Activated T-helper 2 cell treated with anti-CD3 and anti-CD28 coated beads, Interferon-gamma antibody, Interleukin-2, Interleukin-4, amounts not matched to agents 10 μg/mL and 5 μg/mL and 100 μg/mL, durations not matched to agents 14 hours and 24 hours and 36 hours (primary cell): ENCODE results near the gene DTHD1. TPM values are rescaled to one million over a fixed set of nuclear protein-coding genes. Genes with fewer than 3 reads are reported as not detected.

ENCODE experiments used
- DNase-seq: peaks from one replicate; pipeline ENCODE4 v3.0.0; 2021; ENCODE audit warnings: low spot score
- H3K27ac Mint-ChIP-seq: one replicate; pipeline ENCODE4 v1.8.0; 2021; ENCODE audit warnings: mixed read lengths
- H3K27me3 Mint-ChIP-seq: one replicate; pipeline ENCODE4 v1.8.0; 2021; ENCODE audit warnings: low read depth, mixed read lengths
- H3K36me3 Mint-ChIP-seq: one replicate; pipeline ENCODE4 v1.8.0; 2021; ENCODE audit warnings: low read depth, mixed read lengths
- H3K4me1 Mint-ChIP-seq: one replicate; pipeline ENCODE4 v1.8.0; 2021; ENCODE audit warnings: low read depth, mixed read lengths
- H3K4me3 Mint-ChIP-seq: one replicate; pipeline ENCODE4 v1.8.0; 2021; ENCODE audit warnings: low read depth, mild to moderate bottlenecking, moderate library complexity, mixed read lengths
- H3K9me3 Mint-ChIP-seq: one replicate; pipeline ENCODE4 v1.8.0; 2021; ENCODE audit warnings: mixed read lengths
- intact Hi-C: fragments of 100-400 bp; cut with micrococcal nuclease; formaldehyde crosslinking; loops from one replicate; pipeline ENCODE4 v1.15.1; 2023
- total RNA-seq: library from RNA; stranded (reverse); gene quantifications from 2 replicates; pipeline ENCODE4 v1.2.3, GENCODE V29; 2022

Gene DTHD1
- total RNA-seq, 1 donor from 2014 or later = 1.1 TPM

DNA sequence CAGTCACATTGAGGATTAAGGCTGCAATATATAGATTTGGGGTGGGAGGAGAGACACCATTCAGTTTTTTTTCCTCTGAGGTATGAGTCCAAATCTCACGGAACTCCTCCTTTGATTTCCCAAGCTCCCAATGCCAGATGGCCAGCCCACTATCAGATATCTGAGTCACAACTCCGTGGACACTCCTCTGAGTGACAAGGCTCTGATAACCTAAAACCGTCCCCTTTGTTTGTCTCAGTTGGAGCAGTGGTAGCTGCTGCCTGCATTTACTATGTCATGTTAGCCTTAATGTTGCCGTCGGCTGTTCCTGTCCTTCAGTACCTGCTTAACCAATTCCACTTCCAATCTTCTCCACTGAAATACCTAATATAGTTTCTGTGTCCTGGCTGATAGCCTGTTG is 107.3 kb downstream of the DTHD1 start:
- intact Hi-C loops = no loop called here
- Mint-ChIP-seq H3K4me3 (no peak overlapping the region), H3K27me3 (peaks cover 18% of the 10 kb centered on the region), H3K4me1 (peaks cover 28% of the 10 kb centered on the region), H3K27ac (no peak overlapping the region), H3K9me3 (no peaks in the 10 kb centered on the region), H3K36me3 (no peaks in the 10 kb centered on the region)
- DNase-seq = no peak

DNA sequence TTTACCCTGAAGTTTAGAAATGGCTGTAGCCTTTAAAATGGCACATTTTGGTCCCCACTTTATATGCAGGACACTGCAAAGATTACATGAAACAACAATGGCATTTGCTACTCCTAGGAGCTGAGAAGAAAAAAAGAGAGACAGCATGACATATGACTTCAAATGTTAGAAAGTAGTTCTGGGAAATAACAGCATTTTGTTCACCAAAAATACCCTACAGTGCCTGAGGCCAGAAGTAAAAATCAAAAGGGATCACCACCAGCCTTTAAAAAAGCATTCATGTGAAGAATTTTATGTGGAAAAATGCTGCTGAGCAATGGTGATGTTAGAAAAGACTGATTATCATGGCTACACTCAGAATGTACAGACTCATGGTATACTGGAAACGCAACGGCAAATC is 110.0 kb downstream of the DTHD1 start:
- Mint-ChIP-seq H3K4me3 (no peak overlapping the region), H3K36me3 (no peaks in the 10 kb centered on the region), H3K27ac (no peak overlapping the region), H3K9me3 (no peaks in the 10 kb centered on the region), H3K27me3 (peaks cover 21% of the 10 kb centered on the region), H3K4me1 (peaks cover 33% of the 10 kb centered on the region)
- intact Hi-C loops = loop anchor here (5.0 to 10.0 kb wide), 4 partner anchors 161 to 419 kb away; no protein-coding TSS in a partner anchor
- DNase-seq = no peak

DNA sequence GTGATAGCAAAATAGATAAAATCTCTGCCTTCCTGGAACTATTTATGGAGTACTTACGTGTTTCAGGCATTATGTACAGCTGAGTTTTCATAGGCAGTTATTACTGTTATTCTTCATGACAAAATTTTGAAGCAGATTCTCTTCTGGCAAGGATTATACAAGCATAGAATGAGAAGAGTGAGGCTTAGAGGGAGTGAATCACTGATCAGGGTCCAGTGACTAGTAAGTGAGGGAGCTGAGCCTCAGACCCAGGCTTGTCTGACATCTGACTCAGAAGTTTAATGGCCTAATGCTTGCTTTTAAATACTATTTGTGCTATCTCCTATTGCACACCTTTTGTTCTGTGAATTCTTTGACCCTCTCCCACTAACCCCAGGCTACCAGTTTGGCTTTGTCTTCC is 110.6 kb downstream of the DTHD1 start:
- Mint-ChIP-seq H3K27ac (no peak overlapping the region), H3K4me1 (peaks cover 29% of the 10 kb centered on the region), H3K4me3 (no peak overlapping the region), H3K9me3 (no peaks in the 10 kb centered on the region), H3K27me3 (peaks cover 21% of the 10 kb centered on the region), H3K36me3 (no peaks in the 10 kb centered on the region)
- intact Hi-C loops = loop anchor here (5.0 to 10.0 kb wide), 4 partner anchors 160 to 420 kb away; no protein-coding TSS in a partner anchor
- DNase-seq = no peak

DNA sequence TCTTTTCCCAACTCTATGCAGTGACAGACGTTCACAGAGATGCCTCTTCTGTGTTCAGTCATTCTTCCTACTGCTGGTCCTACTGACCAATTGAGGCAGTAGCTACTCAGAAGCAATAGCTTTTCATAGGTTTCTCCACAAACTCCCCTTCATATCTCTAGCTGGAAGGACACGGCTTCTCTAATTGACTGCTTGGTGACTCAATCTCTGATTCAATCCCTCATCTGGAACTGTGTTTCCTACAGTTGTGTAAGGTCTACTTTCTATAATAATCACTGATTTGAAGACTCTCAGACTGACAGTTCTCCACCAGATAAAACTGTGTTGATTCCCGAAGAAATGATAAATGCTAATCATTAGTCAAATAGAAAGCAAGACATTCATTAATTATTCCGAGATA is 111.5 kb downstream of the DTHD1 start:
- H3K36me3 Mint-ChIP-seq = no peaks in the 10 kb centered on the region
- H3K4me3 Mint-ChIP-seq = no peak overlapping the region
- intact Hi-C loops = loop anchor here (5.0 to 10.0 kb wide), 4 partner anchors 159 to 421 kb away; no protein-coding TSS in a partner anchor
- peaks cover 24% of the 10 kb centered on the region for H3K27me3 Mint-ChIP-seq
- no peaks in the 10 kb centered on the region for H3K9me3 Mint-ChIP-seq
- H3K4me1 Mint-ChIP-seq = peaks cover 26% of the 10 kb centered on the region
- no peak overlapping the region for H3K27ac Mint-ChIP-seq
- no peak for DNase-seq

Other genes with a start within 250 kb of the DTHD1 start
- 29.5 and 35.8 TPM in 2 replicates for gene ARAP2, start 37.1 kb upstream of the DTHD1 start, total RNA-seq